Measurements from ENCODE around the gene MTHFD1. TPM values are rescaled to one million over a fixed set of nuclear protein-coding genes. Genes with fewer than 3 reads are reported as not detected.

The MTHFD1 gene
- total RNA-seq, 1 experiment from 2014 or later, result 226 TPM

GRCh38 chr14:64434528-64434927, 46.4 kb downstream of the MTHFD1 start (continued):
- TF ChIP-seq ATF6 (CRISPR knock-in tag; IDR thresholded peaks at IDR 0.05) (no peak), GRHL2 (CRISPR knock-in tag; IDR thresholded peaks at IDR 0.05; ENCODE audit: insufficient replicate concordance, severe bottlenecking) (no peak), EMX1 (CRISPR knock-in tag; IDR thresholded peaks at IDR 0.05) (no peak)

- CTCF ChIA-PET, result interaction anchor here (1.6 kb wide), 1 partner anchor 8 kb away, joined by 4 read pairs; no protein-coding TSS in a partner anchor
- Mint-ChIP-seq H3K36me3 (peaks cover 82% of the 10 kb centered on the region), H3K4me3 (no peak overlapping the region), H3K9me3 (no peaks in the 10 kb centered on the region), H3K4me1 (no peaks in the 10 kb centered on the region), H3K27ac (no peak overlapping the region), H3K27me3 (ENCODE audit: low read depth) (no peaks in the 10 kb centered on the region)
- no peak for TF ChIP-seq ZNF425 (CRISPR knock-in tag; conservative IDR thresholded peaks at IDR 0.05)
- TF ChIP-seq EMX1 (CRISPR knock-in tag; IDR thresholded peaks at IDR 0.05), result no peak
- no peak for TF ChIP-seq CTCF (IDR thresholded peaks at IDR 0.05)
- TF ChIP-seq IRF1 (CRISPR knock-in tag; IDR thresholded peaks at IDR 0.05), result no peak
- no peak for TF ChIP-seq ZNF416 (CRISPR knock-in tag; IDR thresholded peaks at IDR 0.05)
- TF ChIP-seq PRDM15 (CRISPR knock-in tag; IDR thresholded peaks at IDR 0.05), result no peak
- no peak for TF ChIP-seq MXD4 (CRISPR knock-in tag; IDR thresholded peaks at IDR 0.05; ENCODE audit: borderline replicate concordance)
- no peak for TF ChIP-seq ZNF396 (CRISPR knock-in tag; IDR thresholded peaks at IDR 0.05; ENCODE audit: borderline replicate concordance)
- TF ChIP-seq NR1H2 (CRISPR knock-in tag; IDR thresholded peaks at IDR 0.05), result no peak
- TF ChIP-seq ZNF232 (CRISPR knock-in tag; IDR thresholded peaks at IDR 0.05), result no peak
- no peak for TF ChIP-seq FOXP4 (CRISPR knock-in tag; IDR thresholded peaks at IDR 0.05)
- no peak for TF ChIP-seq SP1 (CRISPR knock-in tag; conservative IDR thresholded peaks at IDR 0.05)
- TF ChIP-seq CREM (CRISPR knock-in tag; IDR thresholded peaks at IDR 0.05), result no peak
- no peak for TF ChIP-seq CREB1 (CRISPR knock-in tag; IDR thresholded peaks at IDR 0.05)
- TF ChIP-seq USF1 (CRISPR knock-in tag; IDR thresholded peaks at IDR 0.05), result no peak
- TF ChIP-seq RELA (CRISPR knock-in tag; IDR thresholded peaks at IDR 0.05; ENCODE audit: borderline replicate concordance), result no peak
- no peak for TF ChIP-seq ZNF263 (CRISPR knock-in tag; IDR thresholded peaks at IDR 0.05; ENCODE audit: low read depth)
- ATAC-seq (no peak), DNase-seq (ENCODE audit: low spot score) (no peak)
- POLR2A ChIA-PET, result no interaction called here
Measured at GRCh38 chr14:64438181-64438841, 50.2 kb downstream of the MTHFD1 start.
